Prostate gland (tissue), 2 donors: Measurements from ENCODE around the gene DUSP16. TPM values are rescaled to one million over a fixed set of nuclear protein-coding genes. Genes with fewer than 3 reads are reported as not detected.
"Not testable (repeated sequence)": the region's sequence is repeated elsewhere in the genome, so short reads cannot be mapped to it uniquely, and the experiment has no call there.

ENCODE experiments used
- DNase-seq: peaks from one replicate; pipeline ENCODE4 v3.0.0-alpha.2; 2019; ENCODE audit warnings: low spot score
- H3K27ac ChIP-seq, 2 donors: fragments of 200-600 bp; sonication (generic); 2 replicates each; pipeline ENCODE4 v1.5.1; 2017 to 2019
- H3K27me3 ChIP-seq: fragments of 200-600 bp; sonication (generic); replicated peaks from 2 replicates; pipeline ENCODE4 v1.5.1; 2019; ENCODE audit not compliant: insufficient read depth
- H3K36me3 ChIP-seq, 2 donors: fragments of 200-600 bp; sonication (generic); 1 replicate in 1 of 2; 2 replicates in 1 of 2; pipeline versions ENCODE4 v1.5.1 to v1.8.1; 2017 to 2019
- H3K4me1 ChIP-seq: fragments of 200-600 bp; sonication (generic); replicated peaks from 2 replicates; pipeline ENCODE4 v1.5.1; 2019
- H3K4me3 ChIP-seq, 2 donors: fragments of 200-600 bp; sonication (generic); 2 replicates each; pipeline ENCODE4 v1.5.1; 2017 to 2019
- H3K9me3 ChIP-seq: fragments of 200-600 bp; sonication (generic); 2 replicates; pipeline ENCODE4 v1.5.1; 2017
- POLR2A ChIP-seq: fragments of 450-650 bp; IDR thresholded peaks from one replicate; pipeline ENCODE4 v1.6.1; 2016; ENCODE audit warnings: antibody characterized with exemption, mild to moderate bottlenecking
- POLR2AphosphoS5 ChIP-seq: sonication (generic); formaldehyde crosslinking; IDR thresholded peaks from one replicate; pipeline ENCODE4 v1.6.1; 2017; ENCODE audit warnings: antibody characterized with exemption
- WGBS: methylation state at CpG from one replicate; pipeline ENCODE4 v1.1.5; 2018; 5-methylcytosine and 5-hydroxymethylcytosine counted together
- intact Hi-C: fragments of 100-400 bp; cut with DNase I; formaldehyde crosslinking; loops from one replicate; pipeline ENCODE4 v1.14.2; 2022
- total RNA-seq, 2 donors: library from RNA; depleted of rRNA; stranded (reverse); fragments of >200 nt; gene quantifications; one replicate each; pipeline ENCODE4 v1.1.0, GENCODE V29; 2016
- TF ChIP-seq, protein P1 (sequence below), 4 experiments: fragments of 200-600 bp in 2 of 4; fragments of 450-650 bp in 2 of 4; sonication (generic) in 2 of 4; IDR thresholded peaks; 1 replicate in 3 of 4; 2 replicates in 1 of 4; pipeline ENCODE4 v1.5.1; 2016 to 2019; ENCODE audit warnings: antibody characterized with exemption in 4 of 4, mild to moderate bottlenecking in 2 of 4, moderate library complexity in 2 of 4

Gene DUSP16
- total RNA-seq, 2 donors from 2014 or later, result 60.8 to 87.0 TPM

DNA sequence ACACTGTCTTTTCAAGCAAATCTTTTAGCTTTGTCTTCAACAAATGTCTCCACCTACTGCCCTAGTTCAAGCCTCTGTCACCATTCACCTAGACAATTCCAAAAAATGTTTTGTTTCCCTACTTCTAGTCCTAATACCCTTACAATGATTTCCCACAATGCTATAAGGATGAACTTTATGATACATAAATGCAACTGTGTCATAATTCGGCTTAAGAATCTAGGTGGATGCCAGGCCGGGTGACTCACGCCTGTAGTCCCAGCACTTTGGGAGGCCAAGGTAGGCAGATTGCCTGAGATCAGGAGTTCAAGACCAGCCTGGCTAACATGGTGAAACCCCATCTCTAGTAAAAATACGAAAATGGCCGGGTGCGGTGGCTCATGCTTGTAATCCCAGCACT is 28.3 kb upstream of the DUSP16 start:
- 93% methylated on average over 6 of the region's 6 CpGs for WGBS
- no peak for DNase-seq
- Histone ChIP-seq H3K4me3 (no peak overlapping the region), H3K9me3 (no peaks in the 10 kb centered on the region), H3K27ac (no peak overlapping the region), H3K27me3 (no peaks in the 10 kb centered on the region), H3K4me1 (peaks cover 11% of the 10 kb centered on the region), H3K36me3 (no peaks in the 10 kb centered on the region)
- intact Hi-C loops, result no loop called here
- TF ChIP-seq POLR2AphosphoS5 (no peak), POLR2A (no peak)
- TF ChIP-seq, protein P1, sequence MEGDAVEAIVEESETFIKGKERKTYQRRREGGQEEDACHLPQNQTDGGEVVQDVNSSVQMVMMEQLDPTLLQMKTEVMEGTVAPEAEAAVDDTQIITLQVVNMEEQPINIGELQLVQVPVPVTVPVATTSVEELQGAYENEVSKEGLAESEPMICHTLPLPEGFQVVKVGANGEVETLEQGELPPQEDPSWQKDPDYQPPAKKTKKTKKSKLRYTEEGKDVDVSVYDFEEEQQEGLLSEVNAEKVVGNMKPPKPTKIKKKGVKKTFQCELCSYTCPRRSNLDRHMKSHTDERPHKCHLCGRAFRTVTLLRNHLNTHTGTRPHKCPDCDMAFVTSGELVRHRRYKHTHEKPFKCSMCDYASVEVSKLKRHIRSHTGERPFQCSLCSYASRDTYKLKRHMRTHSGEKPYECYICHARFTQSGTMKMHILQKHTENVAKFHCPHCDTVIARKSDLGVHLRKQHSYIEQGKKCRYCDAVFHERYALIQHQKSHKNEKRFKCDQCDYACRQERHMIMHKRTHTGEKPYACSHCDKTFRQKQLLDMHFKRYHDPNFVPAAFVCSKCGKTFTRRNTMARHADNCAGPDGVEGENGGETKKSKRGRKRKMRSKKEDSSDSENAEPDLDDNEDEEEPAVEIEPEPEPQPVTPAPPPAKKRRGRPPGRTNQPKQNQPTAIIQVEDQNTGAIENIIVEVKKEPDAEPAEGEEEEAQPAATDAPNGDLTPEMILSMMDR (IDR thresholded peaks at IDR 0.05), result no peak

DNA sequence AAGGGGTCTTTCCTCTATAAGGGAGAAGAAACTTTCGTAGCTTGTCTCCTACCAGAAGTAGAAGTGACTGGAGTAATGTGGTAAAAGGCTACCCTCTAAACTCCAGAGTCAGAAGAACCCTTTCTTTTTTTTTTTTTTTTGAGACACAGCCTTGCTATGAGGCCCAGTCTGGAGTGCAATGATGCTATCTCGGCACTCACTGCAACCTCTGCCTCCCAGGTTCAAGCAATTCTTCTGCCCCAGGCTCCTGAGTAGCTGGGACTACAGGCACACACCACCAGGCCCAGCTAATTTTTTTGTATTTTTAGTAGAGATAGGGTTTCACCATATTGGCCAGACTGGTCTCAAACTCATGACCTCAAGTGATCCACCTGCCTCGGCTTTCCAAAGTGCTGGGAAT is 25.8 kb upstream of the DUSP16 start:
- H3K36me3 ChIP-seq, H3K9me3 ChIP-seq, H3K27me3 ChIP-seq, intact Hi-C loops, H3K4me3 ChIP-seq, DNase-seq: not testable (repeated sequence)
- H3K27ac ChIP-seq, result peak overlapping the region; percentile 74 to 80
- 80% methylated on average over 3 of the region's 3 CpGs for WGBS
- peaks cover 11% of the 10 kb centered on the region for H3K4me1 ChIP-seq

DNA sequence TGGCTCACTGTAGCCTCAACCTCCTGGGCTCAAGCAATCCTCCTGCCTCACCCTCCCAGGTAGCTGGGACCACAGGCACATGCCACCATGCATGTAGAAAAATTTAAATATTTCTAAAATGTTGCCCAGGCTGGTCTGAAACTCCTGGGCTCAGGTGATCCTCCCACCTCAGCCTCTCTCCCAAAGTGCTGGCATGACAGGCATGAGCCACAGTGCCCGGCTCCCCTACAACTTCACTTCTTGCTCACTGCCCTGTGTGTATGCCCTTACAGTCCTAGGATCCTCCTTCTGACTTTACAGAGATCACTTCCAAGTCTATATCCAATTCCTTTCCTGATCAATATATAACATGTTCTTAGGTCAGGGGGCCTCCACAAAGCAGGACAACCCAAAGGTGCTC is 25.2 kb upstream of the DUSP16 start:
- Histone ChIP-seq H3K4me3 (no peak overlapping the region), H3K27ac (peak overlapping the region; percentile 74 to 80), H3K27me3 (no peaks in the 10 kb centered on the region), H3K36me3 (no peaks in the 10 kb centered on the region), H3K9me3 (no peaks in the 10 kb centered on the region), H3K4me1 (peaks cover 11% of the 10 kb centered on the region)
- 91% methylated on average over 1 of the region's 1 CpG for WGBS
- TF ChIP-seq POLR2AphosphoS5, result no peak
- no peak for TF ChIP-seq POLR2A
- TF ChIP-seq, protein P1 (IDR thresholded peaks at IDR 0.05), result no peak
- intact Hi-C loops, result no loop called here
- no peak for DNase-seq

DNA sequence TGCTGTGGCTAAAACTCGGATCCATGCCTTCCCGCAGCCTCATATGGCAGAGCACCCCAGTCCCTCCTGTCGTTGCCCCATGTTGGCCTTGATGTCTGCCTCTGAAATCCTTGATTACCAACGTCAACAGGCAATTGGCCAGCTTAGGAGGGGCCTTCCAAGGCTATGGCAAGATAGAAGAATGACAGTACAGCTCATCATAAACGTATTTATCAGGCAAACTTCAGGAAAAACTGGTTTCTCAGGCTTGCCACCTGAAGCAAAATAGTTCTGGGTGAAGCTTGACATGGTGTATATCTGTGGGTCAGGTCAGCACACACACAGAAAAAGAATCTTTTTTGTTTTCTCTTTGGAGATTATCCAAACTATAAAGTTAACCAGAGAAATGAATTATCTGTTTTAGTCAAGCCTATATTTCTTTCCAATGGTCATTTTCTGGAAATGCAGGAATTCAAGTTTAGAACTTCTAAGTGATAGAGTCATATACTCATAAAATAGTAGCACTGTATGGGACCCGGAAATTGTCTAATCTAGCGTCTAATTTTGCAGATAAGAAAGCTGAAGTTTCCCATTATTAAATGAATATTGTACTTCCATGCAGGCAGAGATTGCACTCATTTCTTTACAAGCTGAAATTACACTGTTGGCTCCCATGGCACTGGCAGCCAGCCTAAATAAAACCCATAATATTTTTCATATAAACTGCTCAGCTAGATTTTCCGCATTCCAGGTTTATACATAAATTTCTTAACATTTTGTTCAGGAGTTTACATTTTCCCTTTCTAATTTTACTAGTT is 24.4 kb upstream of the DUSP16 start:
- peak; percentile 44 for TF ChIP-seq POLR2AphosphoS5
- TF ChIP-seq, protein P1 (IDR thresholded peaks at IDR 0.05), result no peak
- TF ChIP-seq POLR2A, result no peak
- peaks cover 11% of the 10 kb centered on the region for H3K4me1 ChIP-seq
- no peaks in the 10 kb centered on the region for H3K9me3 ChIP-seq
- H3K36me3 ChIP-seq, result no peaks in the 10 kb centered on the region
- WGBS, result 39% methylated on average over 8 of the region's 8 CpGs
- intact Hi-C loops, result no loop called here
- no peaks in the 10 kb centered on the region for H3K27me3 ChIP-seq
- peak; percentile 69 for DNase-seq
- no peak overlapping the region for H3K4me3 ChIP-seq
- H3K27ac ChIP-seq, result peak overlapping the region; percentile 74 to 80

DNA sequence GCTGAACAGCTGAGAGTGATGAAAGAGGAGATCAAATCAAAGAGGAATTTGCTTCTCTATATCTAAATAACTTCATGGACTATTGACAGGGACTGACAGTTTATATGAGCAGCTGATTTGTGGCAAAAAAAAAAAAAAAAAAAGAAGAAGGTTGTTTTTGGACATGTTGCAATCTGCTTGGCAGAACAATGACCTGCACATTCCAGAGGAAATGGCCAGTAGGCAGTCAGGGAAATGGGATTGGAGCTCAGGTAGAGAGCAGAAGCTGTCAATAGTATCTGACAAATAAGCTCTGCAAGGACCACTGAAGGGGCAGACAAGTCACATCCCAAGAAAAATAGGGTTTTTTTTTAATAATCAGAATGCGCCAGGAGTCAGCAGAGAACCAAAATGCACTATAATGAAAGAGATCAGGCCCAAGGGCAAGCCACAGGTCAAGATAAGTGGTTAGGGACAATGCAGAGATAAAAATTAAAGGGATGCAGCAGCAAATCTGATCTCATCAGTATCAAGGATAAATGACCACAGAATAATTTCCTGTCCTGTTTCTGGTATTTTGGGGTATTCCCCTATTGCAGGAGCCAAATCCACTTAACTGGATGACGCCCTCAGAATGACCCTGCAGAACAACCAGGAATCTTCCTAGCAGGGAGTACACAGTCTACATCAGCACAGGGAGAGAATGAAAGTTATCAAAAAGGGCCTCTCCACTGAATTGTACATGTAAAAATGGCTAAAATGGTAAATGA is 22.6 kb upstream of the DUSP16 start:
- no peaks in the 10 kb centered on the region for H3K36me3 ChIP-seq
- intact Hi-C loops, result no loop called here
- TF ChIP-seq POLR2AphosphoS5, result peak; percentile 23
- TF ChIP-seq, protein P1 (IDR thresholded peaks at IDR 0.05), result no peak
- 93% methylated on average over 2 of the region's 2 CpGs for WGBS
- H3K27ac ChIP-seq, result peak overlapping the region; percentile 74 to 80
- no peaks in the 10 kb centered on the region for H3K27me3 ChIP-seq
- peaks cover 11% of the 10 kb centered on the region for H3K4me1 ChIP-seq
- DNase-seq, result no peak
- no peaks in the 10 kb centered on the region for H3K9me3 ChIP-seq
- no peak overlapping the region for H3K4me3 ChIP-seq
